OCI-LY7 (cell line): ENCODE data around the gene TBX2.

Experiments used
- CTCF ChIP-seq: fragments of 200-600 bp; sonication (generic); conservative IDR thresholded peaks from 2 replicates; pipeline ENCODE4 v1.5.1; 2014; ENCODE audit warnings: mild to moderate bottlenecking, antibody characterized with exemption, low read length, moderate library complexity, mixed read lengths
- EZH2phosphoT487 ChIP-seq: fragments of 200-600 bp; sonication (generic); IDR thresholded peaks from 2 replicates; pipeline ENCODE4 v1.6.1; 2018; ENCODE audit warnings: low read depth, borderline replicate concordance, mild to moderate bottlenecking, mixed run types, antibody characterized with exemption, low read length, moderate library complexity, mixed read lengths

GRCh38 chr17:61400717-61401388 lies 1.2 kb downstream of the TBX2 start:
- no peak for TF ChIP-seq CTCF
- no peak for TF ChIP-seq EZH2phosphoT487
